ENCODE data around the gene KIAA1614. TPM values are rescaled to one million over a fixed set of nuclear protein-coding genes. Genes with fewer than 3 reads are reported as not detected.

Gene KIAA1614
- total and polyA plus RNA-seq, 4 donors: 2.0 to 9.8 (median 5.0) TPM

GRCh38 chr1:180939711-180940103, 27.0 kb downstream of the KIAA1614 start:
- Histone ChIP-seq H3K27ac (ENCODE audit: low read depth, low read length) (no peak overlapping the region), H3K4me3 (ENCODE audit: low read depth, low read length) (no peak overlapping the region), H3K9me3 (ENCODE audit: control insufficient read depth, insufficient read depth, low read length) (no peaks in the 10 kb centered on the region), H3K36me3 (ENCODE audit: control insufficient read depth, insufficient read depth, low read length) (peaks cover 52% of the 10 kb centered on the region), H3K4me1 (ENCODE audit: control insufficient read depth, insufficient read depth, low read length) (peaks cover 3% of the 10 kb centered on the region), H3K27me3 (ENCODE audit: control insufficient read depth, insufficient read depth, low read length) (no peaks in the 10 kb centered on the region)
- WGBS (ENCODE audit: insufficient coverage): 93% methylated on average over 3 of the region's 3 CpGs
- DNase-seq (ENCODE audit: low read depth in 4 of 6, low spot score in 6 of 6): no peak

DNA sequence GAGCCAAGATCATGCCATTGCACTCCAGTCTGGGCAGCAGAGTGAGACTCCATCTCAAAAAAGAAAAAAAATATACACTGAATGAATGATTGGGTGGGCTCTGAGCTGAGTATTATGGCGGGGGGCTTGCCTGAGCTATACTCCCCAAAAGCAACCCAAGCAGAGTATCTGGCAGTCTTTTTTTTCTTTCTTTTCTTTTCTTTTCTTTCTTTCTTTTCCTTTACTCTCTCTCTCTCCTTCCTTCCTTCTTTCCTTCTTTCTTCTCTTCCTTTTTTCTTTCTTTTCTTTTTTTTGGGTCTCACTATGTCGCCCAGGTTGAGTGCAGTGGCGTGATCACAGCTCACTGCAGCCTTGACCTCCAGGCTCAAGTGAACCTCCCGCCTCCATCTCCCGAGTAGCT, 27.7 kb downstream of the KIAA1614 start:
- Histone ChIP-seq H3K4me3 (ENCODE audit: low read depth, low read length) (no peak overlapping the region), H3K27ac (ENCODE audit: low read depth, low read length) (no peak overlapping the region), H3K27me3 (ENCODE audit: control insufficient read depth, insufficient read depth, low read length) (no peaks in the 10 kb centered on the region), H3K36me3 (ENCODE audit: control insufficient read depth, insufficient read depth, low read length) (peaks cover 52% of the 10 kb centered on the region), H3K9me3 (ENCODE audit: control insufficient read depth, insufficient read depth, low read length) (no peaks in the 10 kb centered on the region), H3K4me1 (ENCODE audit: control insufficient read depth, insufficient read depth, low read length) (peaks cover 8% of the 10 kb centered on the region)
- no peak for DNase-seq (ENCODE audit: low read depth in 4 of 6, low spot score in 6 of 6)
- 94% methylated on average over 4 of the region's 5 CpGs for WGBS (ENCODE audit: insufficient coverage)

DNA sequence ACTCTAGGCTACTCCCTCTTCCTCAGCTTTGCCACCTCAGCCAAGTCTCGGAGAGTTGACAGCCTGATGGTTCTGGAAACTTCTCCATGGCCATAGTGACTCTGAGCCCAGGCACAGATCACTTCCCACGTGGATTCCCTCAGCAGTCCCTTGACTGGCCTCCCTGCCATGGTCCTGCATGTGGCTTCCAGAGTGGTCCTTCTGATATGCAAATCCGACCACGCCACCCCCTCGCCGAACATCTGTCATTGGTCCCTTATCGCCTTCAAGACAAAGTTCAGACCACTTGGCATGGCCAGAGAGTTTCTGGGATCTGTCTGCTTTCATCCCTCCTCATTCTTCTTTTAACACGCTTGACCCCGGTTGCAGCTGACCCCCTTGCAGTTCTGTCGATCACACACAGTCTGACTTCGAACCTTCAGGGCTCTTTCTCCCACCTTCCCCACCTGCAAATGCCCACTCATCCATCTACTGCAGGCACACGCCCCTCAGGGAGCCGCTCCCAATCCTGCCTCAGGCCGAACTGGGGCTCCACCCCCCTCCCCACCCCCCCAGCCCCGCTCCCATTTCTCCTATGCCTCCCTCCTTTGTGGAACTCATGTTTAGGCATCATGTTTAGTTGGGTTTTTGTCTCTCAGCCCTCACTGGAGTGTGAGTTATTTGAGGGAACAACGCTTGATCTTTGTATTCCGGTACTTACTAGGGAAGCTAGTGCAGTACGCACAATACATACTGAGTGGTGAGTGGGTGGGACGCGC, 29.0 kb downstream of the KIAA1614 start:
- Histone ChIP-seq H3K27me3 (ENCODE audit: control insufficient read depth, insufficient read depth, low read length) (no peaks in the 10 kb centered on the region), H3K36me3 (ENCODE audit: control insufficient read depth, insufficient read depth, low read length) (peaks cover 47% of the 10 kb centered on the region), H3K27ac (ENCODE audit: low read depth, low read length) (no peak overlapping the region), H3K4me1 (ENCODE audit: control insufficient read depth, insufficient read depth, low read length) (peaks cover 12% of the 10 kb centered on the region), H3K9me3 (ENCODE audit: control insufficient read depth, insufficient read depth, low read length) (no peaks in the 10 kb centered on the region), H3K4me3 (ENCODE audit: low read depth, low read length) (no peak overlapping the region)
- no peak for DNase-seq (ENCODE audit: low read depth in 4 of 6, low spot score in 6 of 6)
- WGBS (ENCODE audit: insufficient coverage): 84% methylated on average over 16 of the region's 20 CpGs

DNA sequence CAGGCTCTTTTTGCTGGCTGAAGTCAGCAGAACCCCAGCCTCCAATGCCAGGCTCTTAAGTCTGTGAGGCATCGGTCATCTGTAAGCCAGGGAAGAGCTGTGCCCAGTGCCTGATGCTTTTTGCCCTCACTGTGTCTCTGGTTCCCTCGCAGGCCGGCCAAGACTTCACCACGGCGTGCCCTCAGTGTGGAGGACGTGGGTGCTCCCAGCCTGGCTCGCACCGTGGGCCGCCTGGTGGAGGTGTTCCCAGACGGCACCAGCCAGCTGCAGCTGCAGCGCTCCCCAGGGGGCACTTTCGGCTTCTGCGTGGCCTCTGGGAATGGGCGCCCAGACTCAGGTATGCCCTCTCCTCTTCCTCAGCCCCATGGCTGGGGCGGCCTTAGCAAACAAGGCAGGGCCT, 32.5 kb downstream of the KIAA1614 start:
- Histone ChIP-seq H3K4me1 (ENCODE audit: control insufficient read depth, insufficient read depth, low read length) (peaks cover 31% of the 10 kb centered on the region), H3K27ac (ENCODE audit: low read depth, low read length) (no peak overlapping the region), H3K4me3 (ENCODE audit: low read depth, low read length) (no peak overlapping the region), H3K36me3 (ENCODE audit: control insufficient read depth, insufficient read depth, low read length) (peaks cover 60% of the 10 kb centered on the region), H3K9me3 (ENCODE audit: control insufficient read depth, insufficient read depth, low read length) (no peaks in the 10 kb centered on the region), H3K27me3 (ENCODE audit: control insufficient read depth, insufficient read depth, low read length) (no peaks in the 10 kb centered on the region)
- WGBS (ENCODE audit: insufficient coverage): 87% methylated on average over 15 of the region's 15 CpGs
- no peak for DNase-seq (ENCODE audit: low read depth in 4 of 6, low spot score in 6 of 6)

DNA sequence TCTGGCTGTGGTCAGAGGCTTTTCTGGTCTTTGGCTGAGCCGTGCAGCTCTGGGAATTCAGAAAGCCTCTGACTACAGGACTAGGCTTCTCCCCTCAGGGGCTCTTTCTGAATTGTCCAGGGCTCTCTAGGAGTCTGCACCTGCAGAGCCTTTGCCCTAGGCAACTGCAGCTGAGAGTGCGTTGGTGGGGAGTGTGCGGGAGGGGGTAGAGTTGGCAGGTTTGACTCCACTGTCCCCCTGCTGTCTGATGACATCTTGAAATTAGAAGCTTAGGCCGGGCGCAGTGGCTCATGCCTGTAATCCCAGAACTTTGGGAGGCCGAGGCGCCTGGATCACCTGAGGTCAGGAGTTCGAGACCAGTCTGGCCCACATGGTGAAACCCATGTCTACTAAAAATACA, 32.9 kb downstream of the KIAA1614 start:
- DNase-seq (ENCODE audit: low read depth in 4 of 6, low spot score in 6 of 6): no peak
- peaks cover 31% of the 10 kb centered on the region for H3K4me1 ChIP-seq (ENCODE audit: control insufficient read depth, insufficient read depth, low read length)
- no peak overlapping the region for H3K4me3 ChIP-seq (ENCODE audit: low read depth, low read length)
- H3K27ac ChIP-seq (ENCODE audit: low read depth, low read length): no peak overlapping the region
- WGBS (ENCODE audit: insufficient coverage): 88% methylated on average over 8 of the region's 8 CpGs
- H3K36me3 ChIP-seq (ENCODE audit: control insufficient read depth, insufficient read depth, low read length): peaks cover 64% of the 10 kb centered on the region
- H3K27me3 ChIP-seq (ENCODE audit: control insufficient read depth, insufficient read depth, low read length): no peaks in the 10 kb centered on the region
- H3K9me3 ChIP-seq (ENCODE audit: control insufficient read depth, insufficient read depth, low read length): no peaks in the 10 kb centered on the region

DNA sequence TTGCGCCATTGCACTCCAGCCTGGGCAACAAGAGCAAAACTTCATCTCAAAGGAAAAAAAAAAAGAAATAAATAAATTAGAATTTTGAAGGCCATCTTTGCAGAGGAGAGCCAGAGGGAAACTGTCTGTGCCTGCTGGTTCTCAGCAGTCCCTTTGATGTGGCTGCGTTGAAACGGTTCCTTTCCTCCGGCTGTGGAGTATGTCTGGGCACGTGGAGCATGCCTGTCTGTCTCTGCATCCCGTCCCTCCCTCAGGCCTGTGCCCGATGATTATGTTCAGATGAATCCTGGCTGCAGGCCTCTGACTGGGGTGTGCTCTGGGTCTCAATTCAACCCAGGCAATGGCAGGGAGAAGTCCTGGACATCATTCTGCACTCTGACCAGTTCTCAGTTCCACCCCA, 33.4 kb downstream of the KIAA1614 start:
- H3K27ac ChIP-seq (ENCODE audit: low read depth, low read length): no peak overlapping the region
- no peak for DNase-seq (ENCODE audit: low read depth in 4 of 6, low spot score in 6 of 6)
- H3K4me1 ChIP-seq (ENCODE audit: control insufficient read depth, insufficient read depth, low read length): peaks cover 31% of the 10 kb centered on the region
- no peak overlapping the region for H3K4me3 ChIP-seq (ENCODE audit: low read depth, low read length)
- WGBS (ENCODE audit: insufficient coverage): 55% methylated on average over 5 of the region's 7 CpGs
- no peaks in the 10 kb centered on the region for H3K27me3 ChIP-seq (ENCODE audit: control insufficient read depth, insufficient read depth, low read length)
- peaks cover 66% of the 10 kb centered on the region for H3K36me3 ChIP-seq (ENCODE audit: control insufficient read depth, insufficient read depth, low read length)
- H3K9me3 ChIP-seq (ENCODE audit: control insufficient read depth, insufficient read depth, low read length): no peaks in the 10 kb centered on the region

DNA sequence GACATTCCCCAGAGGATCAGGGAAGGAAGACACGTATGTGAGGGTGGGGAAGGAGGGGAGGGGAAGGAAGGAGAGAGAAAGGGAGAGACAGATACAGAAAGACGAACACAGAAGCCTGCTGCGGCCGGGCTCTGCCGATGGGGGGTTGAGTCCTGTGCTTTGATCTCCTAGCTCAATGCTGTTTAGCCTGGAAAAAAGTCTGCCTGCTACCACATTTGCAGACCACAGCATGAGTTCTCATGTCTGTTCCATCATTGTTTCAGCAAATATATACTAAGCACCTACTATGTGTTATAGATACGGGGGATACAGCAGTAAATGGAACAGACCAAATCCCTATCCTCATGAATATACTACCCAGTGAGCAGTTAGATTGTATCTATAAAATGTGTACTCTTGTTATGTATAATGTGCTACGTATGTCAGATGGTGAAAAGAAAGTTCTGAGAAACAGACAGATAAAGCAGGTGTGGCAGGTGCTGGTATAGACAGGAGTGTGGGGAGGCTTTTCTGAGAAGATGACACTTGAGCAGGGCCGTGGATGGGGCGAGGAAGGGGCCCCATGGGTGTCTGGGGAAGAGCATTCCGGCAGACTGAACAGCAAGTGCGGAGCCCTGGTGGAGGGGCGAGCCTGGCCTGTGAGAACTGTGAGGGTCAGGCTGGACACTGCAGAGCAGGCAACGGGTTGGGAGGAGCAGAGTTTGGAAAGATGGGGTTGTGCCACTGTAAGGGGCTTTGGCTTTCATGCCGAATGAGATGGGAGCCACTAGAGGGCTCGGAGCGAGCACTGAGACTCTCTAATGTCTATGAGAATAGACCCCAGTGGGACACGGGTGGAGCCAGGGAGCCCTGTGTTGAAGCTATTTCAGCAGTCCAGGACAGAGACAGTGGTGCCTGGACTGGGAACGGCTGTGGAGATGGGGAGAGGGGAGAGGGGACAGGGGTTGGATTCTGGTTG, 34.1 kb downstream of the KIAA1614 start:
- no peak for DNase-seq (ENCODE audit: low read depth in 4 of 6, low spot score in 6 of 6)
- Histone ChIP-seq H3K36me3 (ENCODE audit: control insufficient read depth, insufficient read depth, low read length) (peaks cover 66% of the 10 kb centered on the region), H3K9me3 (ENCODE audit: control insufficient read depth, insufficient read depth, low read length) (no peaks in the 10 kb centered on the region), H3K27me3 (ENCODE audit: control insufficient read depth, insufficient read depth, low read length) (no peaks in the 10 kb centered on the region), H3K27ac (ENCODE audit: low read depth, low read length) (no peak overlapping the region), H3K4me3 (ENCODE audit: low read depth, low read length) (no peak overlapping the region), H3K4me1 (ENCODE audit: control insufficient read depth, insufficient read depth, low read length) (peaks cover 31% of the 10 kb centered on the region)
- WGBS (ENCODE audit: insufficient coverage): 77% methylated on average over 17 of the region's 18 CpGs

DNA sequence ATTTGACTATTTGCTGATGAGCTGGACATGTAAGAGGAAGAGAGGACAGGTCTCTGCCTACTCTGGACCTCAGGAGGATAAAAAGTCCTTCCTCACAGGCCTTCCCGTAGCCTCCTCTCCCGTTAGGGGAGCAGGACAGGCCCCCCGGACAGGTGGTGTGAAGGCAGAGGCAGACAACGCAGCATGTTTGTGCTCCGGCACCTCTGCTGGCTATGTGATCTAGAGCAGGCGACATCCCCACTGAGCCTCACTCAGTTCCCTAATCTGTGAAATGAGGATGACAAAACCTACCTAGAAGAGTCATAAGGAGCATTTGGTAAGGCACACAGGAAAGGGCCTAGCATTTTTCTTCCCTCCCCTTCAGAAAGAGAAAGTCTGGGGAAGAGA, 34.8 kb downstream of the KIAA1614 start:
- no peak for DNase-seq (ENCODE audit: low read depth in 4 of 6, low spot score in 6 of 6)
- Histone ChIP-seq H3K36me3 (ENCODE audit: control insufficient read depth, insufficient read depth, low read length) (peaks cover 62% of the 10 kb centered on the region), H3K27me3 (ENCODE audit: control insufficient read depth, insufficient read depth, low read length) (no peaks in the 10 kb centered on the region), H3K4me3 (ENCODE audit: low read depth, low read length) (no peak overlapping the region), H3K4me1 (ENCODE audit: control insufficient read depth, insufficient read depth, low read length) (peaks cover 33% of the 10 kb centered on the region), H3K27ac (ENCODE audit: low read depth, low read length) (no peak overlapping the region), H3K9me3 (ENCODE audit: control insufficient read depth, insufficient read depth, low read length) (no peaks in the 10 kb centered on the region)
- WGBS (ENCODE audit: insufficient coverage): 86% methylated on average over 4 of the region's 6 CpGs

GRCh38 chr1:180947901-180948640, 35.4 kb downstream of the KIAA1614 start:
- Histone ChIP-seq H3K36me3 (ENCODE audit: control insufficient read depth, insufficient read depth, low read length) (peaks cover 65% of the 10 kb centered on the region), H3K27ac (ENCODE audit: low read depth, low read length) (no peak overlapping the region), H3K9me3 (ENCODE audit: control insufficient read depth, insufficient read depth, low read length) (no peaks in the 10 kb centered on the region), H3K27me3 (ENCODE audit: control insufficient read depth, insufficient read depth, low read length) (no peaks in the 10 kb centered on the region), H3K4me1 (ENCODE audit: control insufficient read depth, insufficient read depth, low read length) (peaks cover 36% of the 10 kb centered on the region), H3K4me3 (ENCODE audit: low read depth, low read length) (no peak overlapping the region)
- peak in 2 of 6 donors; percentile 67 to 74 for DNase-seq (ENCODE audit: low read depth in 4 of 6, low spot score in 6 of 6)
- 88% methylated on average over 20 of the region's 22 CpGs for WGBS (ENCODE audit: insufficient coverage)
